Stimulated activated CD4-positive, alpha-beta T cell treated with anti-CD3 and anti-CD28 coated beads, Interleukin-12 subunit alpha, Interleukin-12 subunit beta, amount 100 ng/mL, for 24 hours (primary cell): ENCODE measurements around the gene SLC16A6.
A peak's percentile ranks its signal among the peaks of the same experiment; 100 is the strongest.
"Not testable (repeated sequence)": the region's sequence is repeated elsewhere in the genome, so short reads cannot be mapped to it uniquely, and the experiment has no call there.

ENCODE experiments used
- DNase-seq, 2 experiments: peaks; one replicate each; pipeline ENCODE4 v3.0.0-alpha.2; 2020; ENCODE audit warnings: low read depth in 2 of 2

The SLC16A6 gene

DNA sequence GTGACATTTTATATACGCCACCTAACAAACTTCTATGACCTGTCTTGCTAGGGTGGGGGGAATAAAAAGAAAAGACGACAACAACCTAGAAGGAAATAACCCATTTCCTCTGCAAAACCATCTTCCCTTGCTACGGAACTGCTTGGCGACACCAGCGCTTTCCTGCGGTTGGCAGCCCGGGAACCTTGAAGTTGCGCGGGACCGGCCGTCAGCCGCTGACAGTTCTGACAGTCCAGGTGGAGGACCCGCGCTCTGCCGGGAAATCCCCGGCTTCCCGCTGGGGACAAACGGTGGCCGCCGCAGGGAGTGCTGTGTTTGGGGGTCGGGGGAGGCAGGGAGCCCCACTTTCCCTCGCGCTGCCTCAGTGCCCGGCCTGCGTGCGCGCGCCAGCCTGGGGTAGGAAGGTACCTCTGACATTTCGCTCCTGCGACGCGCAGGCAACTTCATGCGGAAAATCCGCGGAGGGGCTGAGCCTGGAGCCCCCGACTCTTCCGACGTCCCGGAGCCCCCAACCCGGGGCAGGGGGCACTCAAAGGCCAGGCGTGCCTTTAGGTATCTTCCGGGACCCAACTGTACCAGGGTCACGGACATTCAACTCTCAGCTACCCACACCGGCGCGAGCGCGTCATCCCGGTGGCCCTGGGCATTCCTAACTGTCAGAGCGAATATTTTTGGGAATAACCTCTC, 516 bp downstream of the SLC16A6 start:
- peak; percentile 34 to 38 for DNase-seq

DNA sequence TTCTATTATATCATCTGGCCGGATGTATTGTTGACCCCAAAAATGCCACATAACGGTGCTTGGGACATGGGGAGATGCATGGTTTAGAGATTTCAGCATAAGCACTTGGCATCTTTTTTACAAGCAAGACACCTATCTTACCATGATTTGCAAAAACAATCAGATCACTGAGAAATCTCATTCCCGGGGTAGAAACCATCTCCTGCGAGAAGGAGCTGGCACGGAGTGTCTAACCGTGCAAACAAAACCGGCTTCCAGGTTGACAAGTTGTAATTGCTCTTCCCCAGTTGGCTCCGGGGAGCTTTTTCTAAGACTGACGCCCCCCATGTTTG, 1.0 kb downstream of the SLC16A6 start:
- no peak for DNase-seq

DNA sequence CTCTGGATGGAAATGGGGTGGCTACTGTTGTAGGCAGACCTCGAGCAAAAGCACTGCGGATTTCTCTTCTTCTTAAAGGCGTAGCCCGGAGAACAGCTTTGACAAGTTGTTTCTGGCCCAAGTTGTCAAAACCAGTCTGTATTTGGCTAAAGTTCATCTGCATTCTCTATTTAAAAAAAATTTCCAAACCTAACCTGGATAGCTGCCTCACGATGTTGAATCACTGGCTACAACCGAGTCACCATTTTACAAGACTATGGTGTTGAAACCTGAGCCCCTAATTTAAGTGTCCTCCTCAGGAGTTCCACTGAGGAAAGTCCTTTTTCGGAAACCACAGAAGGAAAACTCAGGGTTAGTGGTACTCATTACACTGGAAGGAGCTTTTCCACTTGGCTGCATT, 1.5 kb downstream of the SLC16A6 start:
- no peak for DNase-seq

GRCh38 chr17:68288804-68289203, 2.1 kb downstream of the SLC16A6 start:
- no peak for DNase-seq

DNA sequence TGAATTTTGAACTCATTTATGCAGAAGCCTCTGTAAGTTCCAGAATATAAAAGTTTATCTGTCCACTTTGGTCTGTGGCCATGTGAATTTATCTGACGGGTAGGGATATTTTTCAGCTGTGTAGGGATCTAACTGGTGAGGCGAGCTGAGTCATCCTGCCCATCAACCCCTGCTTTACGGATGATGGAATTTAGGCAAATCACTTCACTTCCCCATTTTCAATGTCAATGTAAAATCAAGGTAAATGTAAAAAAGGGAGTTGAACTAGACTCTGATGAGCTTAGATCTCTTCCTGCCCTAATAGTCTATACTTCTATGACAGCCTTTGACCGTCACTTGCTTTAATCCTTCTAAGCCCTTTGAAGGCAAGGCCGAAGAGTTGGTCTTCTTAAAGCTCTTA, 2.6 kb downstream of the SLC16A6 start:
- no peak for DNase-seq

DNA sequence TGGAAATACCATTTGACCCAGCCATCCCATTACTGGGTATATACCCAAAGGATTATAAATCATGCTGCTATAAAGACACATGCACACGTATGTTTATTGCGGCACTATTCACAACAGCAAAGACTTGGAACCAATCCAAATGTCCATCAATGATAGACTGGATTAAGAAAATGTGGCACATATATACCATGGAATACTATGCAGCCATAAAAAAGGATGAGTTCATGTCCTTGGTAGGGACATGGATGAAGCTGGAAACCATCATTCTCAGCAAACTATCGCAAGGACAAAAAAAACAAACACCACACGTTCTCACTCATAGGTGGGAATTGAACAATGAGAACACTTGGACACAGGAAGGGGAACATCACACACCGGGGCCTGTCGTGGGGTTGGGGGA, 9.0 kb downstream of the SLC16A6 start:
- DNase-seq = not testable (repeated sequence)

- no peak for DNase-seq
Measured at GRCh38 chr17:68277807-68278206, 13.1 kb downstream of the SLC16A6 start.

DNA sequence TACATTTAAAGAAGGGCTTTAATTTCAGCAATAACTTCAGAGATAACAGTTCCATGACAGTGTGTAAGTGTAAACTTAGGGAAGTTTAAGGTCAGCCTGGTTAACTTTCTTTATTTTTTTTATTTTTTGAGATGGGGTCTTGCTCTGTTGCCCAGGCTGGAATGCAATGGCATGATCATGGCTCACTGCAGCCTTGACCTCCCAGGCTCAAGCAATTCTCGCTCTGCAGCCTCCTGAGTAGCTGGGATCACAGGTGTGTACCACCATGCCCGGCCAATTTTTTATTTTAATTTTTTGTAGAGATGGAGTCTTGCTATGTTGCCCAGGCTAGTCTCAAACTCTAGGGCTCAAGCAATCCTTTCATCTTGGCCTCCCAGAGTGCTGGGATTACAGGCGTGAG, 14.6 kb downstream of the SLC16A6 start:
- DNase-seq = not testable (repeated sequence)

DNA sequence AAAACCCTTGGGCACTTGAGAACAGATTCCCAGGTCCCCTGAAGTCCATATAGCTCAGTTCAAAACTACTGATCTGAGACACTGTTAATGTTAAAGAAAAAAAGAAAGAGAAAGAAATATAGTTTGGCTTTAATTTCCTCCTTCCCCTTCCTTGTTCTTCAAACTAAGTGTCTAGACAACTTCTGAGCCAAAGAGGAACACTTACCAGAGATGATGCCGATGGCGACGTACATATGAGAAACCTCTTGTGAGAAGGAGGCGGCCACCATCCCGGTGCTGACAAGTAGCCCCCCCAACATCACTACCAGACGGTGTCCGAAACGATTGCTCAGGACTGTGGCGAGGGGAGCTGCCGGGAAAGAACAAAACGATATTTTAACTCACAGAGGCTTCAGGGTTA, 17.2 kb downstream of the SLC16A6 start:
- DNase-seq = no peak

GRCh38 chr17:68265833-68266232, 25.1 kb downstream of the SLC16A6 start:
- not testable (repeated sequence) for DNase-seq

GRCh38 chr17:68263101-68263681, 27.7 kb downstream of the SLC16A6 start:
- not testable (repeated sequence) for DNase-seq

DNA sequence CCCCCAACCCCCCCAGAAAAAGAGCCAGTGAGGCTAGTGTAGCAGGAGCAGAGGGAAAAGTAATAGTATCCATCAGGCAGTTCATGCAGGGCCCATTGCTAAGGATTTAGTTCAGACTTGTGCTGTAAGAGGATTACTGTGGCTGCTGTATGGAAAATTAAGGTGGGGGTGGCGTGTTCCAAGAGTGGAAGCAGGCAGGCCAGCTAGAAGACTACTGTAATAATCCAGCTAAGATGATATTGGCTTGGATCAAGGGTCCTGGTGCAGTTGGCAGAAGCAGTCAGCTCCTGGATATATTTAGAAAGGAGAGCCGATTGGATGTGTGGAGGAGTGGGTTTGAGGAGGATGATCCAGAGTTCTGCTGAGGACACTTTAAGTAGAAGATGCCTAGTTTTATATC, 28.5 kb downstream of the SLC16A6 start:
- DNase-seq = not testable (repeated sequence)

DNA sequence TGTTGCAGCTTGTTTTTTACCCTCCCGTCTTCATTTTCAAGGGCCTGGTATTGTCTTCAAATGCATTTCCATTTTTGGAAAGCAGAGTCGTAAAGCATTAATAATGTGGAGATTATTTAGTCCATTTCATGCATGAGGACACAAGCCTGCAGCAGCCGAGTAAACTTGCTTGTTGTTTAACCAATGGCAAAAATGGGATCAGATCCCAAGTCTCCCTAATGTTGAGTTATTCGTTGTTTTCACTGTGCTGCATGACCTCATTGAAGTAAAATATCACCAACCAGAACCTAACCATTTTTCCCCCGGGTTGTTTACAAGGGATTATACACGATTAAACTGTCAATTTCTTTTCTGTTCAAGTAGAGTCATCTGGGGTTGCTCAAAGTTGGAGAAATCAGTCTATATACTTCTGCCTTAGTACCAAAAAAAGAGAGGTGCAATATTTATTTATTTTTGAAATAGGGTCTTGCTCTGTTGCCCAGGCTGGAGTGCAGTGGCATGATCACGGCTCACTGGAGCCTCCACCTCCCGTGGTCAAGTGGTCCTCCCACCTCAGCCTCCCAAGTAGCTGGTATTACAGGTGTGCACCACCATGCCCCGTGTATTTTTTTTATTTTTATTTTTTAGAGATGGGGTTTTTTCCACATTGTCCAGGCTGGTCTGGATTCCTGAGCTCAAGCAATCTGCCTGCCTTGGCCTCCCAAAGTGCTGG, 30.7 kb downstream of the SLC16A6 start:
- DNase-seq = no peak

- DNase-seq = not testable (repeated sequence)
Measured at GRCh38 chr17:68259648-68259951, 31.3 kb downstream of the SLC16A6 start.

DNA sequence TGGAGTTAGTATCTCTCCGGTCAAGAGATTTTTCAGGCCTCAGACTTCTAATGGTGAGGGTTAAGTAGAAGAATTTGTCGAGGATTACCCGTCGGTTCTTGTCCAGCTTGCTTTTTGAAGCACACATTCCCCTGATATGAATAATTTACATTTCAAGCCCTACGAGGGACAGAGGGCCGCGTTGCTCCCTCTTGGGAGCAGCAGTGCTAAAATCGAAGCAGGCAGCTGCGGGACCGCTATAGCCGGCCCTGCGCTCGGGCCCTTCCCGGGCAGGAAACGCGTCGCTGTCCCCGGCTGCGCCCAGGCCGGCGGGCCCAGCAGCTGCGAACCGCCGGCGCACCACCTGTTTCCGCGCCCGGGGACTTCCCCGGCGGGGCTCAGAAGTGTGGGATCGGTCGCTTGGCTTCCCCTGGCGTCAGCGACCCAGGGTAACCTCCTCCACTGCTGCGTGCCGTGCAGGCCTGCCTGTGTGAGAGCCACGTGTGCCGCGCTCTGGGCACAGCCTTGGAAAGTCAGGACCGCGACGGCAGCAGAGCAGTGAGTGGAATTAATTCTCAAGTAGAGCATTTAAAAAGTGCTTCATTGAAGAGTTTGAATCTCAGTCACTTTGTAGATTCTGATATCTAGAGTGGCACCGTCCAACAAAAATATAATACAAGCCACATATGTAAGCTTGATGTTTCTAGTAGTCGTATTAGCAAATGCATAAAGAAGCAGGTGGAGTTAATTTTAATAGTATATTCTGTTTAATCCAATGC, 31.9 kb downstream of the SLC16A6 start:
- peak; percentile 52 to 56 for DNase-seq

GRCh38 chr17:68257934-68258333, 33.0 kb downstream of the SLC16A6 start:
- no peak for DNase-seq

DNA sequence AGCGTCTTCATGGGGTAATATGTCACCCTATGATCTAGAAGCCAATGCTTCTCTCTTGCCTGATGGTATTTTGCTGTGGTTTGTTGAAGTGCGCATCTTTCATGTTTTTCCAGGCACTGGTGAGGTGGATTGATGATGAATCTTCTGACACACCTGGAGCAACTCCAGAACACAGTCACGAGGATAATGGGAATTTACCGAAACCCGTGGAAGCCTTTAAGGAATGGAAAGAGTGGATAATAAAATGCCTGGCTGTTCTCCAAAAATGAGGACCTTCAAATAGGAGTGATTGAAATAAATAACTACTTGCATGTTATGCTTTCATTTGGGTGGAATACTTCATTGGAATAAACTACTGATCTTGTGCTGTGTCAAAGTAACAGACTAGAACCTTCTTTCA, 34.2 kb downstream of the SLC16A6 start:
- DNase-seq = not testable (repeated sequence)

- no peak for DNase-seq
Measured at GRCh38 chr17:68255731-68256538, 35.0 kb downstream of the SLC16A6 start.

GRCh38 chr17:68255151-68255550, 35.8 kb downstream of the SLC16A6 start:
- no peak for DNase-seq

- not testable (repeated sequence) for DNase-seq
Measured at GRCh38 chr17:68253426-68253825, 37.5 kb downstream of the SLC16A6 start.

DNA sequence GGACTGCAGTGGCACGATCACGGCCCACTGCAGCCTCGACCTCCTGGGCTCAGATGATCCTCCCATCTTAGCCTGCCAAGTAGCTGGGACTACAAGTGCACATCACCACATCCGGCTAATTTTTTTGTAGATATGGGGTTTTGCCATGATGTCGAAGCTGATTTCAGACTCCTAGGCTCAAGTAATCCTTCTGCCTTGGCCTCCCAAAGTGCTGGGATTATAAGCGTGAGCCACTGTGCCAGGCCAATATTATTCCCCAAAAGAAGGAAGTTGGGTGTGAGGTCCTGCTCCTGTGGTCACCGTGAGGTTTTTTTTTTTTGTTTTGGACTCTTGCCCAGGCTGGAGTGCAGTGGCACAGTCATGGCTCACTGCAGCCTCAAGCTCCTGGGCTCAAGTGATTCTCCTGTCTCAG, 41.6 kb downstream of the SLC16A6 start:
- DNase-seq = no peak

GRCh38 chr17:68248891-68249290, 42.0 kb downstream of the SLC16A6 start:
- no peak for DNase-seq
